Activated T-cell treated with anti-CD3 and anti-CD28 coated beads, Interleukin-2, amount 50 U/mL, for 1 hour (primary cell): Measurements from ENCODE around the gene PRR23E.

Experiments used
- DNase-seq: peaks from one replicate; pipeline ENCODE4 v3.0.0-alpha.2; 2020

The PRR23E gene

GRCh38 chr3:127165036-127165435 is 27.9 kb upstream of the PRR23E start:
- no peak for DNase-seq

GRCh38 chr3:127165694-127166485 is 27.0 kb upstream of the PRR23E start:
- no peak for DNase-seq

GRCh38 chr3:127166501-127167065 is 26.3 kb upstream of the PRR23E start:
- no peak for DNase-seq

- DNase-seq: no peak
Observed at GRCh38 chr3:127167315-127168043, 25.5 kb upstream of the PRR23E start.

- DNase-seq: no peak
Observed at GRCh38 chr3:127168271-127168670, 24.7 kb upstream of the PRR23E start.

GRCh38 chr3:127170814-127171213 is 22.1 kb upstream of the PRR23E start:
- no peak for DNase-seq

GRCh38 chr3:127171320-127171719 is 21.6 kb upstream of the PRR23E start:
- no peak for DNase-seq

- no peak for DNase-seq
Observed at GRCh38 chr3:127171721-127172120, 21.2 kb upstream of the PRR23E start.

- no peak for DNase-seq
Observed at GRCh38 chr3:127172211-127172610, 20.7 kb upstream of the PRR23E start.

- DNase-seq: no peak
Observed at GRCh38 chr3:127172781-127173515, 20.0 kb upstream of the PRR23E start.

- DNase-seq: no peak
Observed at GRCh38 chr3:127173516-127174166, 19.3 kb upstream of the PRR23E start.

GRCh38 chr3:127174284-127174683 is 18.6 kb upstream of the PRR23E start:
- no peak for DNase-seq

- DNase-seq: no peak
Observed at GRCh38 chr3:127174715-127175140, 18.2 kb upstream of the PRR23E start.

- DNase-seq: no peak
Observed at GRCh38 chr3:127175272-127175671, 17.7 kb upstream of the PRR23E start.

- DNase-seq: no peak
Observed at GRCh38 chr3:127177226-127177625, 15.7 kb upstream of the PRR23E start.

GRCh38 chr3:127180859-127181258 is 12.1 kb upstream of the PRR23E start:
- DNase-seq: no peak

- DNase-seq: no peak
Observed at GRCh38 chr3:127182431-127182830, 10.5 kb upstream of the PRR23E start.

GRCh38 chr3:127182848-127183714 is 9.8 kb upstream of the PRR23E start:
- no peak for DNase-seq

GRCh38 chr3:127183931-127184869 is 8.7 kb upstream of the PRR23E start:
- no peak for DNase-seq

- no peak for DNase-seq
Observed at GRCh38 chr3:127184870-127185216, 8.1 kb upstream of the PRR23E start.

GRCh38 chr3:127185268-127185667 is 7.7 kb upstream of the PRR23E start:
- DNase-seq: no peak
